GM23248 (cell line): ENCODE data around the gene BCAR3. TPM values are rescaled to one million over a fixed set of nuclear protein-coding genes. Genes with fewer than 3 reads are reported as not detected.

ENCODE experiments used
- DNase-seq: peaks from one replicate; pipeline ENCODE4 v3.0.0-alpha.2; 2015
- H2AFZ ChIP-seq: fragments of 200-600 bp; sonication (generic); 2 replicates; pipeline ENCODE4 v1.6.1; 2016; ENCODE audit warnings: antibody characterized with exemption
- H3F3A ChIP-seq: fragments of 200-600 bp; sonication (generic); 2 replicates; pipeline ENCODE4 v1.6.1; 2016; ENCODE audit warnings: mild to moderate bottlenecking, antibody characterized with exemption, mixed run types; ENCODE audit not compliant: insufficient read depth
- H3K27ac ChIP-seq: fragments of 200-600 bp; sonication (generic); 2 replicates; pipeline ENCODE4 v1.5.1; 2016; ENCODE audit warnings: mild to moderate bottlenecking
- H3K27me3 ChIP-seq: fragments of 200-600 bp; sonication (generic); replicated peaks from 2 replicates; pipeline ENCODE4 v1.6.1; 2016; ENCODE audit warnings: mild to moderate bottlenecking; ENCODE audit not compliant: insufficient read depth
- H3K36me3 ChIP-seq: fragments of 200-600 bp; sonication (generic); 2 replicates; pipeline ENCODE4 v1.6.1; 2016; ENCODE audit warnings: low read depth, mild to moderate bottlenecking
- H3K4me1 ChIP-seq: fragments of 200-600 bp; sonication (generic); 2 replicates; pipeline ENCODE4 v1.6.1; 2016; ENCODE audit warnings: mild to moderate bottlenecking; ENCODE audit not compliant: insufficient read depth
- H3K4me2 ChIP-seq: fragments of 200-600 bp; sonication (generic); one replicate; pipeline ENCODE4 v1.6.1; 2016; ENCODE audit warnings: mild to moderate bottlenecking; ENCODE audit not compliant: unreplicated experiment
- H3K4me3 ChIP-seq: fragments of 200-600 bp; sonication (generic); 2 replicates; pipeline ENCODE4 v1.5.1; 2016; ENCODE audit warnings: mild to moderate bottlenecking
- H3K79me2 ChIP-seq: fragments of 200-600 bp; sonication (generic); 2 replicates; pipeline ENCODE4 v1.6.1; 2016; ENCODE audit warnings: mild to moderate bottlenecking; ENCODE audit not compliant: insufficient read depth
- H3K9ac ChIP-seq: fragments of 200-600 bp; sonication (generic); 2 replicates; pipeline ENCODE4 v1.6.1; 2016; ENCODE audit warnings: mild to moderate bottlenecking
- H3K9me2 ChIP-seq: fragments of 200-600 bp; sonication (generic); 2 replicates; pipeline ENCODE4 v1.6.1; 2016; ENCODE audit warnings: mixed run types, mild to moderate bottlenecking, moderate library complexity; ENCODE audit not compliant: insufficient read depth
- H3K9me3 ChIP-seq: fragments of 200-600 bp; sonication (generic); one replicate; pipeline ENCODE4 v1.6.1; 2017; ENCODE audit warnings: low read depth
- H4K20me1 ChIP-seq: fragments of 200-600 bp; sonication (generic); 2 replicates; pipeline ENCODE4 v1.6.0; 2016; ENCODE audit not compliant: insufficient read depth
- EZH2 ChIP-seq: fragments of 200-600 bp; sonication (generic); IDR thresholded peaks from 2 replicates; pipeline ENCODE4 v1.6.1; 2018; ENCODE audit warnings: antibody characterized with exemption, mild to moderate bottlenecking; ENCODE audit not compliant: insufficient read depth, poor library complexity, severe bottlenecking
- EZH2phosphoT487 ChIP-seq: fragments of 200-600 bp; sonication (generic); IDR thresholded peaks from 2 replicates; pipeline ENCODE4 v1.6.1; 2018; ENCODE audit warnings: antibody characterized with exemption, moderate library complexity, mild to moderate bottlenecking, low read depth; ENCODE audit not compliant: insufficient read depth
- WGBS, 2 experiments: methylation state at CpG; one replicate each; pipeline ENCODE4 v1.1.6; 2015 to 2017; ENCODE audit warnings: low lambda C conversion rate in 2 of 2, low coverage in 1 of 2; ENCODE audit errors: missing lambda C conversion rate in 2 of 2; 5-methylcytosine and 5-hydroxymethylcytosine counted together
- in situ Hi-C: fragments of 300-500 bp; cut with MboI; formaldehyde crosslinking; loops from 2 replicates; pipeline ENCODE4 v1.15.0; 2020
- polyA plus RNA-seq: library from polyadenylated mRNA; unstranded; fragments of >200 nt; fragmentation: Nextera tagmentation; extraction: Ambion mirVana; gene quantifications from 2 replicates; pipeline ENCODE4 v1.2.1, GENCODE V29; 2016
- total RNA-seq: library from RNA; depleted of rRNA; stranded (reverse); fragments of >200 nt; shearing (Covaris generic); gene quantifications from 2 replicates; pipeline ENCODE4 v1.2.3, GENCODE V29; 2014

The BCAR3 gene
- total and polyA plus RNA-seq, 2 experiments from 2014 or later: 65.1 to 83.2 TPM

DNA sequence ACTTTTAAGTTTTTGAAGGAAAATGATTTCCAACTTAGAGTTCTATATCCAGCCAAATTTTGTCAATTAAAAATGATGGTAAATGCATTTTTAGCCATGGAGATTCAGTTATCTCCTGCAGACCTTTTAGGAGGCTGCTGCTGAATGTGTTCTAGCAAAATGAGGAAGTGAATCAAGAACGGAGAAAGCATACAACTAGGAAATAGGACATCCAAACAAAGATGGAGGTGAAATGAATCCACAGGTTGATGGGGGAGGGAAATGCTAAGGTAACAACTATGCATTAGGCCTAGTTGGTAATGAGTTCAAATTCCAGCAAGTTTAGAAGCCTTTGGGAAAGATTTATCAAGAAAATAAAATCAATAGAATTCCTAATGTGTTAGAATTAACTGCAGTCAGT, 153.2 kb downstream of the BCAR3 start:
- H3K9me3 ChIP-seq: no peaks in the 10 kb centered on the region
- WGBS, 2 experiments: 93 to 96% methylated on average over 1 of the region's 1 CpG
- H3K9ac ChIP-seq: no peak overlapping the region
- H3K4me1 ChIP-seq: peaks cover 5% of the 10 kb centered on the region; the same call in 1 of the 2 replicates
- H3K27me3 ChIP-seq: no peaks in the 10 kb centered on the region
- H3K27ac ChIP-seq: no peak overlapping the region
- no peaks in the 10 kb centered on the region for H4K20me1 ChIP-seq
- DNase-seq: no peak
- no peaks in the 10 kb centered on the region for H3K79me2 ChIP-seq
- no peaks in the 10 kb centered on the region for H3F3A ChIP-seq
- H3K36me3 ChIP-seq: peaks cover 14% of the 10 kb centered on the region
- in situ Hi-C loops: no loop called here
- TF ChIP-seq EZH2: no peak
- TF ChIP-seq EZH2phosphoT487: no peak
- no peak overlapping the region for H2AFZ ChIP-seq
- no peak overlapping the region for H3K4me3 ChIP-seq
- no peaks in the 10 kb centered on the region for H3K9me2 ChIP-seq
- H3K4me2 ChIP-seq: no peak overlapping the region

DNA sequence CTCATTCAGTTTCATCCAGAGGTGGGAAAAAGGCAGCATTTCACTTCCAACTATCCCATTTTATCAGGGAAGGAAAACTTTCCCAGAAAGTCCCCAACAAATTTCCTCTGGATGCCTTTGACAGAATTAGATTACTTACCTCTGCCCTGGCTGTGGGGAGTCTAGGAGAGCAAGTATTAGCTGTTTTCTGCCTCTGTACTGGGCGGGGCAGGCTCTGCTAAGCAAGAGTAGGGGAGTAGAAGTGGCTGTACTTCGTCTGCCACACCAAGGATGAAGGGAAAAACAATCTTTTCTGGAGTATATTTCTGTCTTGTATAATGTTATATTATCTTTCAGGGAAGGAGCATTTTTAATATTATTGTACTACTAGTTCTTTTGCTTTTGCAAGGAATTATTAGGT, 155.2 kb downstream of the BCAR3 start:
- peaks cover 14% of the 10 kb centered on the region for H3K36me3 ChIP-seq
- no peak overlapping the region for H2AFZ ChIP-seq
- H3K27me3 ChIP-seq: no peaks in the 10 kb centered on the region
- TF ChIP-seq EZH2phosphoT487 (no peak), EZH2 (no peak)
- H3K9ac ChIP-seq: no peak overlapping the region
- no peaks in the 10 kb centered on the region for H3K9me2 ChIP-seq
- H3K4me3 ChIP-seq: no peak overlapping the region
- H3K4me1 ChIP-seq: peaks cover 5% of the 10 kb centered on the region; the same call in 1 of the 2 replicates
- in situ Hi-C loops: no loop called here
- H3K4me2 ChIP-seq: no peak overlapping the region
- H3K9me3 ChIP-seq: no peaks in the 10 kb centered on the region
- no peaks in the 10 kb centered on the region for H3K79me2 ChIP-seq
- no peak overlapping the region for H3K27ac ChIP-seq
- H4K20me1 ChIP-seq: no peaks in the 10 kb centered on the region
- H3F3A ChIP-seq: no peaks in the 10 kb centered on the region
- DNase-seq: no peak
- 85 to 97% methylated on average over 2 of the region's 2 CpGs for WGBS, 2 experiments

DNA sequence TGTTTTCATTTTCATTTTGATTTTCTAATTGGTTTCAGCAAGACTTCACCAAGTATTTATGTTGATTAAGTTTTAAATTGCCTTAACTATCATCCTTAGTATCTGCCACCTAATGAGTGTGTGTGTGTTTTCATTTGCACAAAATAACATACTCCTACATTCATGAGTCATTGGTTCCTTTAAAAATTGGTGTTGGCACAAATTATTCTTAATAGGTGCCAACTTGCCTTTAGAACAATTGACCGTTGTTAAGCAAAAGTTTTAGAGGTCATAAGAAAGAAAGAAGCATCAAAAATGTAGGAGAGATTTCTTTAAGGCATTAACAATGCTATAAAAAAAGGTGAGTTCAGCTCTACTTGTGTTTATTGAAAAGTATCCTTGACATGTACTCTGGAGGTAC, 156.2 kb downstream of the BCAR3 start:
- Histone ChIP-seq H3K9me3 (no peaks in the 10 kb centered on the region), H2AFZ (no peak overlapping the region), H3K4me1 (peaks cover 5% of the 10 kb centered on the region; the same call in 1 of the 2 replicates), H3K4me2 (no peak overlapping the region), H3F3A (0 out of 2 replicates have a peak, but pooled peaks cover under 1% of the 10 kb centered on the region), H3K79me2 (no peaks in the 10 kb centered on the region), H3K9ac (no peak overlapping the region), H3K4me3 (no peak overlapping the region), H4K20me1 (no peaks in the 10 kb centered on the region), H3K9me2 (no peaks in the 10 kb centered on the region), H3K27ac (no peak overlapping the region), H3K27me3 (no peaks in the 10 kb centered on the region), H3K36me3 (peaks cover 9% of the 10 kb centered on the region; the same call in 1 of the 2 replicates)
- 40 to 52% methylated on average over 1 of the region's 1 CpG for WGBS, 2 experiments
- TF ChIP-seq EZH2phosphoT487: no peak
- DNase-seq: peak; percentile 12
- in situ Hi-C loops: no loop called here

DNA sequence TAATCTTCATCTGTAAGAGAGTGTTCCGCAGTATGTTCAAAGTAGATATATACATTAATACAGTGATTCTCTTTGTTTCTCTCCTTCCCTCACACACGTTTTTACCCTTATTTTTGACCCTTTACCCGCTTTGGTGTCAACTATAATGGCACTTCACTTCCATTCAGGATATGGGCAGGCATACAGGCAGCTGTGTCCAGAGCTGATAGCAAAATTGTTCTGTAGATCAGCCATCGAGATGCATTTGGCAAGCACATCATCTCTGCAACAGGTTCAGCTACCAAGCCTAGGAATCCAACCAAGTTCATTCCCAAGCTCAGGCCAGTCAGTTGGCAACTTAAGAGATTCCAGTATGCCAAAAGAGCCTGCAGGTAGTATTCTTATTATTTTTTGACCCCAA, 158.9 kb downstream of the BCAR3 start:
- Histone ChIP-seq H3K9me2 (no peaks in the 10 kb centered on the region), H3K36me3 (no peaks in the 10 kb centered on the region), H4K20me1 (no peaks in the 10 kb centered on the region), H3K27ac (no peak overlapping the region), H3F3A (peaks cover 25% of the 10 kb centered on the region), H2AFZ (no peak overlapping the region), H3K9ac (no peak overlapping the region), H3K4me1 (peaks cover 23% of the 10 kb centered on the region; the same call in 1 of the 2 replicates), H3K9me3 (no peaks in the 10 kb centered on the region), H3K79me2 (no peaks in the 10 kb centered on the region), H3K27me3 (no peaks in the 10 kb centered on the region), H3K4me3 (no peak overlapping the region), H3K4me2 (no peak overlapping the region)
- TF ChIP-seq EZH2phosphoT487: no peak
- no peak for TF ChIP-seq EZH2
- 77 to 84% methylated on average over 4 of the region's 4 CpGs for WGBS, 2 experiments
- DNase-seq: no peak
- in situ Hi-C loops: no loop called here

DNA sequence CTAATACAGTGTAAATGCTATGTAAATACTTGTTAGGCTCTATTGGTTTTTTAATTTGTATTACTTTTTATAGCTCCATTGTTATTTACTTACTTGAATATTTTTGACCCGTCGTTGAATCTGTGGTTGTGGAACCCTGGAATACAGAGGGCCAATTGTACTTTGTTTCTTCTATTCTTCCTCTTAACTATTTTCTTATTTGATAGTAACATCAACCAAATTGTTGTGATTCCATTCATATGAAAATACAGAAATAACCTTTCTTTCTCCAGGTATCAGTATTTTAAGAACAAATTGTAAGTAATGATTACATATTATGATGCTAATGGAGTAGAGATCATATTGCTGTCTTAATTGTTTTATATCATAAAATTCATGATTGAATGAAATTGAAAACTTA, 160.0 kb downstream of the BCAR3 start:
- Histone ChIP-seq H3K9ac (no peak overlapping the region), H3K9me3 (no peaks in the 10 kb centered on the region), H3K4me2 (no peak overlapping the region), H3K36me3 (no peaks in the 10 kb centered on the region), H3K4me3 (no peak overlapping the region), H2AFZ (no peak overlapping the region), H3K79me2 (no peaks in the 10 kb centered on the region), H3F3A (peaks cover 34% of the 10 kb centered on the region), H3K27me3 (no peaks in the 10 kb centered on the region), H3K27ac (no peak overlapping the region), H3K9me2 (no peaks in the 10 kb centered on the region), H4K20me1 (no peaks in the 10 kb centered on the region), H3K4me1 (peaks cover 23% of the 10 kb centered on the region; the same call in 1 of the 2 replicates)
- no peak for TF ChIP-seq EZH2phosphoT487
- no peak for TF ChIP-seq EZH2
- DNase-seq: no peak
- in situ Hi-C loops: no loop called here
- WGBS, 2 experiments: 96 to 98% methylated on average over 2 of the region's 2 CpGs
